Liver (tissue), 9 donors: Measurements from ENCODE around the gene FECH. TPM values are rescaled to one million over a fixed set of nuclear protein-coding genes. Genes with fewer than 3 reads are reported as not detected.

Source experiments
- DNase-seq: peaks from one replicate; pipeline ENCODE4 v3.0.0-alpha.2; 2017; ENCODE audit warnings: low spot score
- H3K27ac ChIP-seq, 2 donors: one replicate each; pipeline ENCODE4 v1.7.0; 2013; ENCODE audit warnings: inconsistent platforms in 2 of 2, low read length in 2 of 2, control low read depth in 1 of 2, low read depth in 1 of 2, mild to moderate bottlenecking in 1 of 2
- H3K27me3 ChIP-seq, 4 donors: one replicate each; pipeline versions ENCODE4 v1.6.1 to v1.7.0; 2013; ENCODE audit warnings: low read length in 3 of 4, inconsistent platforms in 1 of 4, mild to moderate bottlenecking in 1 of 4, moderate library complexity in 1 of 4; ENCODE audit not compliant: control insufficient read depth in 4 of 4, insufficient read depth in 4 of 4
- H3K36me3 ChIP-seq, 4 donors: one replicate each; pipeline versions ENCODE4 v1.6.1 to v1.7.0; 2013; ENCODE audit warnings: low read length in 3 of 4, mild to moderate bottlenecking in 3 of 4, low read depth in 1 of 4, moderate library complexity in 1 of 4; ENCODE audit not compliant: control insufficient read depth in 4 of 4, insufficient read depth in 3 of 4
- H3K4me1 ChIP-seq, 4 donors: one replicate each; pipeline versions ENCODE4 v1.6.1 to v1.7.0; 2013; ENCODE audit warnings: low read length in 3 of 4, mild to moderate bottlenecking in 3 of 4, moderate library complexity in 1 of 4; ENCODE audit not compliant: control insufficient read depth in 4 of 4, insufficient read depth in 4 of 4
- H3K4me3 ChIP-seq, 3 donors: one replicate each; pipeline versions ENCODE4 v1.6.1 to v1.7.0; 2013; ENCODE audit warnings: low read length in 3 of 3, control low read depth in 1 of 3, low read depth in 1 of 3, mild to moderate bottlenecking in 1 of 3
- H3K9ac ChIP-seq, 2 donors: one replicate each; pipeline ENCODE4 v1.7.0; 2013; ENCODE audit warnings: low read length in 2 of 2, mild to moderate bottlenecking in 2 of 2, moderate library complexity in 2 of 2, control low read depth in 1 of 2, low read depth in 1 of 2
- H3K9me3 ChIP-seq, 4 donors: one replicate each; pipeline versions ENCODE4 v1.6.1 to v1.7.0; 2013; ENCODE audit warnings: low read length in 3 of 4; ENCODE audit not compliant: control insufficient read depth in 4 of 4
- EGR1 ChIP-seq, 2 donors: IDR thresholded peaks; 2 replicates each; pipeline ENCODE4 v1.6.1; 2016 to 2018; ENCODE audit warnings: antibody characterized with exemption in 2 of 2, low read depth in 2 of 2
- FOXA1 ChIP-seq: IDR thresholded peaks from 2 replicates; pipeline ENCODE4 v1.6.1; 2016; ENCODE audit warnings: antibody characterized with exemption
- FOXA2 ChIP-seq: IDR thresholded peaks from 2 replicates; pipeline ENCODE4 v1.6.1; 2016; ENCODE audit warnings: antibody characterized with exemption
- GABPA ChIP-seq, 2 donors: IDR thresholded peaks in 1 of 2; conservative IDR thresholded peaks in 1 of 2; 2 replicates each; pipeline ENCODE4 v1.6.1; 2016; ENCODE audit warnings: antibody characterized with exemption in 2 of 2, mild to moderate bottlenecking in 1 of 2, moderate library complexity in 1 of 2
- HNF4A ChIP-seq, 2 donors: conservative IDR thresholded peaks; 2 replicates each; pipeline ENCODE4 v1.6.1; 2016; ENCODE audit warnings: antibody characterized with exemption in 2 of 2, mild to moderate bottlenecking in 2 of 2
- HNF4G ChIP-seq: IDR thresholded peaks from 2 replicates; pipeline ENCODE4 v1.6.1; 2016; ENCODE audit warnings: antibody characterized with exemption
- JUND ChIP-seq, 2 donors: IDR thresholded peaks; 2 replicates each; pipeline ENCODE4 v1.6.1; 2016; ENCODE audit warnings: antibody characterized with exemption in 2 of 2
- NR2F2 ChIP-seq: IDR thresholded peaks from 2 replicates; pipeline ENCODE4 v1.6.1; 2016; ENCODE audit warnings: antibody characterized with exemption
- RAD21 ChIP-seq, 2 donors: IDR thresholded peaks; 2 replicates each; pipeline ENCODE4 v1.6.1; 2016; ENCODE audit warnings: antibody characterized with exemption in 2 of 2, mild to moderate bottlenecking in 2 of 2
- RXRA ChIP-seq, 2 donors: IDR thresholded peaks; 2 replicates each; pipeline ENCODE4 v1.6.1; 2017 to 2018; ENCODE audit warnings: antibody characterized with exemption in 2 of 2, mild to moderate bottlenecking in 1 of 2
- SP1 ChIP-seq: IDR thresholded peaks from 2 replicates; pipeline ENCODE4 v1.6.1; 2018; ENCODE audit warnings: antibody characterized with exemption, mild to moderate bottlenecking
- TAF1 ChIP-seq: conservative IDR thresholded peaks from 2 replicates; pipeline ENCODE4 v1.6.1; 2016; ENCODE audit warnings: antibody characterized with exemption, mild to moderate bottlenecking
- YY1 ChIP-seq: IDR thresholded peaks from 2 replicates; pipeline ENCODE4 v1.6.1; 2016; ENCODE audit warnings: antibody characterized with exemption, mild to moderate bottlenecking
- WGBS: extraction: QIAGEN DNeasy Blood & Tissue Kit; methylation state at CpG from one replicate; pipeline ENCODE4 v1.1.7; 2013; 5-methylcytosine and 5-hydroxymethylcytosine counted together
- polyA plus RNA-seq, 2 donors: library from polyadenylated mRNA; stranded (reverse) in 1 of 2; unstranded in 1 of 2; fragments of 200-250 nt in 1 of 2; fragments of >200 nt in 1 of 2; fragmentation: Nextera tagmentation in 1 of 2; extraction: Ambion mirVana in 1 of 2; gene quantifications; one replicate each; pipeline versions ENCODE4 v1.2.1 to v1.2.3, GENCODE V29; 2013 to 2015
- total RNA-seq, 2 donors: library from RNA; depleted of rRNA; stranded (reverse); fragments of >200 nt; gene quantifications; one replicate each; pipeline ENCODE4 v1.2.3, GENCODE V29; 2014
- TF ChIP-seq, protein P1 (sequence below): IDR thresholded peaks from 2 replicates; pipeline ENCODE4 v1.6.1; 2016; ENCODE audit warnings: antibody characterized with exemption
- TF ChIP-seq, protein P2 (sequence below): fragments of 150-350 bp; IDR thresholded peaks from 2 replicates; pipeline ENCODE4 v1.5.1; 2017; ENCODE audit warnings: improper control_type of control experiment, low read depth, low read length; ENCODE audit not compliant: missing input control
- TF ChIP-seq, protein P3 (sequence below): IDR thresholded peaks from 2 replicates; pipeline ENCODE4 v1.6.1; 2016; ENCODE audit warnings: antibody characterized with exemption, mild to moderate bottlenecking
- TF ChIP-seq, protein P4 (sequence below): IDR thresholded peaks from 2 replicates; pipeline ENCODE4 v1.6.1; 2016; ENCODE audit warnings: antibody characterized with exemption
- donor health status: healthy.
- donor health status: healthy.
- donor health status: healthy.
- donor health status: healthy.
- donor health status: healthy.

FECH gene
- total and polyA plus RNA-seq, 4 donors = 13.8 to 1,262 (median 42.1) TPM

DNA sequence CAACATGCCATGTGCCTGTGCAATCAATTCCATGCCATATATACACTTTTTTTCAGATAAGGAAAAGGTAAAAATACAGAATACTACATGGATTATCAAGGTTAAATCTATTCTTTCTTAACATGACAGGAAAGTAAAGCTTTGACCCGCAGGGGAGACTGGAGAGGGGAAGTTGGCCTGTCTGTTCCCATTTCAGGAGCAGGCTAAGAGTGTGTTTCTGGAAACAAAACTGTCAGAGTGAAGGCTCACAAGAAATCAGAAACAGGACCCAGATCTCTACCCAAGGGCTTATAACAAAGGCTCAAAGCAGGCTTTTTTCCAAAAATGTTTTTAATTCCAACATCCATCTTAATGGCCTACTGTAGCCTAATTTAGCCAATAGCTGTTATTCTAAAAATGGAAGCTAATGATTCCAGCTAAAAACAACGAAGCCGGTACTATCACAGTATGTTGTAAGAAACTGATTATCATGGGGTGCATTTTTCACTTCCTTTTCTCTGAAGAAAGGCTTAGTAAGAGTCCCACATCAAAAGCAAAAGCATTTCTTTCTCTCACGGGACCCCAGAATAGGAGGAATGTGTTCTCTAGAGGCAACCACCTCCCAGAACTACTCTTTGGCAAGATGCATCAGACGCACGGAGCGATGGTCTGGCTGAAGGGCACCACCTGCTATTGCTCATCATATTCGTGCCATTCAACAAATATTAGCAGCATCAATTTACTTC lies 41.4 kb downstream of the FECH start:
- H3K36me3 ChIP-seq = peaks cover 0 to 4% (median 2%) of the 10 kb centered on the region in 4 donors
- H3K9ac ChIP-seq = no peak overlapping the region
- H3K27me3 ChIP-seq = no peaks in the 10 kb centered on the region
- no peak for TF ChIP-seq RAD21 (IDR thresholded peaks at IDR 0.05)
- no peak for TF ChIP-seq GABPA (IDR thresholded peaks at IDR 0.05 in 1 of 2, conservative IDR thresholded peaks at IDR 0.05 in 1 of 2)
- TF ChIP-seq NR2F2 = no peak
- TF ChIP-seq FOXA2 = no peak
- TF ChIP-seq, protein P1, sequence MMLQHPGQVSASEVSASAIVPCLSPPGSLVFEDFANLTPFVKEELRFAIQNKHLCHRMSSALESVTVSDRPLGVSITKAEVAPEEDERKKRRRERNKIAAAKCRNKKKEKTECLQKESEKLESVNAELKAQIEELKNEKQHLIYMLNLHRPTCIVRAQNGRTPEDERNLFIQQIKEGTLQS = no peak
- TF ChIP-seq, protein P2, sequence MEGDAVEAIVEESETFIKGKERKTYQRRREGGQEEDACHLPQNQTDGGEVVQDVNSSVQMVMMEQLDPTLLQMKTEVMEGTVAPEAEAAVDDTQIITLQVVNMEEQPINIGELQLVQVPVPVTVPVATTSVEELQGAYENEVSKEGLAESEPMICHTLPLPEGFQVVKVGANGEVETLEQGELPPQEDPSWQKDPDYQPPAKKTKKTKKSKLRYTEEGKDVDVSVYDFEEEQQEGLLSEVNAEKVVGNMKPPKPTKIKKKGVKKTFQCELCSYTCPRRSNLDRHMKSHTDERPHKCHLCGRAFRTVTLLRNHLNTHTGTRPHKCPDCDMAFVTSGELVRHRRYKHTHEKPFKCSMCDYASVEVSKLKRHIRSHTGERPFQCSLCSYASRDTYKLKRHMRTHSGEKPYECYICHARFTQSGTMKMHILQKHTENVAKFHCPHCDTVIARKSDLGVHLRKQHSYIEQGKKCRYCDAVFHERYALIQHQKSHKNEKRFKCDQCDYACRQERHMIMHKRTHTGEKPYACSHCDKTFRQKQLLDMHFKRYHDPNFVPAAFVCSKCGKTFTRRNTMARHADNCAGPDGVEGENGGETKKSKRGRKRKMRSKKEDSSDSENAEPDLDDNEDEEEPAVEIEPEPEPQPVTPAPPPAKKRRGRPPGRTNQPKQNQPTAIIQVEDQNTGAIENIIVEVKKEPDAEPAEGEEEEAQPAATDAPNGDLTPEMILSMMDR = no peak
- TF ChIP-seq TAF1 = no peak
- no peak for TF ChIP-seq YY1
- TF ChIP-seq HNF4A (conservative IDR thresholded peaks at IDR 0.05) = no peak
- TF ChIP-seq, protein P3, sequence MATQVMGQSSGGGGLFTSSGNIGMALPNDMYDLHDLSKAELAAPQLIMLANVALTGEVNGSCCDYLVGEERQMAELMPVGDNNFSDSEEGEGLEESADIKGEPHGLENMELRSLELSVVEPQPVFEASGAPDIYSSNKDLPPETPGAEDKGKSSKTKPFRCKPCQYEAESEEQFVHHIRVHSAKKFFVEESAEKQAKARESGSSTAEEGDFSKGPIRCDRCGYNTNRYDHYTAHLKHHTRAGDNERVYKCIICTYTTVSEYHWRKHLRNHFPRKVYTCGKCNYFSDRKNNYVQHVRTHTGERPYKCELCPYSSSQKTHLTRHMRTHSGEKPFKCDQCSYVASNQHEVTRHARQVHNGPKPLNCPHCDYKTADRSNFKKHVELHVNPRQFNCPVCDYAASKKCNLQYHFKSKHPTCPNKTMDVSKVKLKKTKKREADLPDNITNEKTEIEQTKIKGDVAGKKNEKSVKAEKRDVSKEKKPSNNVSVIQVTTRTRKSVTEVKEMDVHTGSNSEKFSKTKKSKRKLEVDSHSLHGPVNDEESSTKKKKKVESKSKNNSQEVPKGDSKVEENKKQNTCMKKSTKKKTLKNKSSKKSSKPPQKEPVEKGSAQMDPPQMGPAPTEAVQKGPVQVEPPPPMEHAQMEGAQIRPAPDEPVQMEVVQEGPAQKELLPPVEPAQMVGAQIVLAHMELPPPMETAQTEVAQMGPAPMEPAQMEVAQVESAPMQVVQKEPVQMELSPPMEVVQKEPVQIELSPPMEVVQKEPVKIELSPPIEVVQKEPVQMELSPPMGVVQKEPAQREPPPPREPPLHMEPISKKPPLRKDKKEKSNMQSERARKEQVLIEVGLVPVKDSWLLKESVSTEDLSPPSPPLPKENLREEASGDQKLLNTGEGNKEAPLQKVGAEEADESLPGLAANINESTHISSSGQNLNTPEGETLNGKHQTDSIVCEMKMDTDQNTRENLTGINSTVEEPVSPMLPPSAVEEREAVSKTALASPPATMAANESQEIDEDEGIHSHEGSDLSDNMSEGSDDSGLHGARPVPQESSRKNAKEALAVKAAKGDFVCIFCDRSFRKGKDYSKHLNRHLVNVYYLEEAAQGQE = no peak
- no peak for TF ChIP-seq EGR1 (IDR thresholded peaks at IDR 0.05; ENCODE audit: low read depth in 2 of 2)
- TF ChIP-seq HNF4G = no peak
- no peak for TF ChIP-seq RXRA (IDR thresholded peaks at IDR 0.05)
- no peak for TF ChIP-seq SP1
- TF ChIP-seq, protein P4, sequence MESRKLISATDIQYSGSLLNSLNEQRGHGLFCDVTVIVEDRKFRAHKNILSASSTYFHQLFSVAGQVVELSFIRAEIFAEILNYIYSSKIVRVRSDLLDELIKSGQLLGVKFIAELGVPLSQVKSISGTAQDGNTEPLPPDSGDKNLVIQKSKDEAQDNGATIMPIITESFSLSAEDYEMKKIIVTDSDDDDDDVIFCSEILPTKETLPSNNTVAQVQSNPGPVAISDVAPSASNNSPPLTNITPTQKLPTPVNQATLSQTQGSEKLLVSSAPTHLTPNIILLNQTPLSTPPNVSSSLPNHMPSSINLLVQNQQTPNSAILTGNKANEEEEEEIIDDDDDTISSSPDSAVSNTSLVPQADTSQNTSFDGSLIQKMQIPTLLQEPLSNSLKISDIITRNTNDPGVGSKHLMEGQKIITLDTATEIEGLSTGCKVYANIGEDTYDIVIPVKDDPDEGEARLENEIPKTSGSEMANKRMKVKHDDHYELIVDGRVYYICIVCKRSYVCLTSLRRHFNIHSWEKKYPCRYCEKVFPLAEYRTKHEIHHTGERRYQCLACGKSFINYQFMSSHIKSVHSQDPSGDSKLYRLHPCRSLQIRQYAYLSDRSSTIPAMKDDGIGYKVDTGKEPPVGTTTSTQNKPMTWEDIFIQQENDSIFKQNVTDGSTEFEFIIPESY = no peak
- TF ChIP-seq FOXA1 = no peak
- TF ChIP-seq JUND (IDR thresholded peaks at IDR 0.05) = no peak
- DNase-seq = no peak
- no peak overlapping the region for H3K27ac ChIP-seq
- H3K9me3 ChIP-seq = no peaks in the 10 kb centered on the region
- no peaks in the 10 kb centered on the region for H3K4me1 ChIP-seq
- 77% methylated on average over 8 of the region's 8 CpGs for WGBS
- H3K4me3 ChIP-seq = no peak overlapping the region
